Measurements from ENCODE around the gene CHMP4A. TPM values are rescaled to one million over a fixed set of nuclear protein-coding genes. Genes with fewer than 3 reads are reported as not detected.

The CHMP4A gene
- total and polyA plus RNA-seq, 2 of the 13 experiments (the other 11 are each of a cell fraction or from before 2014, with no cell fraction given): 83.6 to 113 TPM

DNA sequence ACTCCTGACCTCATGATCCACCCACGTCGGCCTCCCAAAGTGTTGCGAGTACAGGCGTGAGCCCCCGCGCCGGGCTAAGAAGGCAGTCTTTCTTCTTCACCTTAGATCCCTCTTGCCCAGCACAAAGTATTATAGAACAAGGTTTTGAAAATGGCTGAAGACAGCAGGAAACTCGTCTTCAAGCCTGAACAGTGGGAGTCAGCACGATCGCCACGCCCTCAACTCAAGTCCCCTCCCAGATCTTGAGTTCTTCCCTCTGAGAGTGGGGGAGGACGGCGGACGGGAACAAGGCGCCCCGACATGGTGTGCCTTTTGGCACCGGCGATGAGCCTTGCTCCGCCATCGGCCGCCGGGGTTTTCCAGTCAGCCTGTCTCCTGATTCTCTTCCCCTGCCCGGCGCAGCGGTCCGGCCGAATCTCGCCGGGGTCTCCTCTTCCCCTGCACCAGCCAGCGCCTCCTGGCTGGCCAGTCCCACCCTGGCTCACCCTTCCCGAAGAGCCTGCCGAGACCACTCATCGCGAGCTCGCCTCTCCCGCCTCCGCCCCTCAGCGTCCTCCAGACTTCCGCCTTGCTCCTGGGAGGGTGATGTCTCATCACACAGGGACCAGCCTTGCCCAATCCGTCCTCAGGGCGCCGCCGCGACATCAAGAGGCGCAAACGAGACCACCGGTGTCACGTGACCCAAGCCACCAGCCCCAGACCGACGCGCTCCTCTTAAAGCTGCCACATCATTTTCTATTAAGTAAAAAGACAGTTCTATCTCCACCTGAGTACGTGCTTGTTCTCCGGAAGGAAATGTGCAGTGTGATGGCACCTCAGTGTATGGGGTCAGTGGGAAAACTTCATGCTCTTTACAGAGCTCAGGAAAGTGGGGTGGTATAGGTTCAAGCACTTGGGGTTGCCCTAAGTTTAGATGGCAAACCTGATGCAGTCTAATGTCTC is at the start of gene CHMP4A (continued):
- peak; percentile 92 for TF ChIP-seq ZZZ3 (CRISPR knock-in tag; IDR thresholded peaks at IDR 0.05; ENCODE audit: borderline replicate concordance)
- no peak for TF ChIP-seq IKZF4 (CRISPR knock-in tag; IDR thresholded peaks at IDR 0.05; ENCODE audit: borderline replicate concordance, low read depth, not compliant biosample characterization)
- peak; percentile 86 for TF ChIP-seq PITX1 (CRISPR knock-in tag; IDR thresholded peaks at IDR 0.05)
- TF ChIP-seq MEIS1 (CRISPR knock-in tag; IDR thresholded peaks at IDR 0.05; ENCODE audit: borderline replicate concordance): peak; percentile 97
- TF ChIP-seq KDM2A (CRISPR knock-in tag; IDR thresholded peaks at IDR 0.05; ENCODE audit: borderline replicate concordance, low read depth): peak; percentile 100
- TF ChIP-seq SMAD3 (CRISPR knock-in tag; IDR thresholded peaks at IDR 0.05): peak; percentile 98; the same call in 1 of the 2 replicates
- TF ChIP-seq HNF4G (IDR thresholded peaks at IDR 0.05; ENCODE audit: borderline replicate concordance, low read depth, low read length): peak; percentile 46; the same call in 1 of the 2 replicates
- TF ChIP-seq HNF4G (CRISPR knock-in tag; IDR thresholded peaks at IDR 0.05; ENCODE audit: borderline replicate concordance, low read depth): peak; percentile 76; the same call in 1 of the 2 replicates
- peak; percentile 82 for TF ChIP-seq ZNF143 (CRISPR knock-in tag; IDR thresholded peaks at IDR 0.05)
- TF ChIP-seq, protein P1, sequence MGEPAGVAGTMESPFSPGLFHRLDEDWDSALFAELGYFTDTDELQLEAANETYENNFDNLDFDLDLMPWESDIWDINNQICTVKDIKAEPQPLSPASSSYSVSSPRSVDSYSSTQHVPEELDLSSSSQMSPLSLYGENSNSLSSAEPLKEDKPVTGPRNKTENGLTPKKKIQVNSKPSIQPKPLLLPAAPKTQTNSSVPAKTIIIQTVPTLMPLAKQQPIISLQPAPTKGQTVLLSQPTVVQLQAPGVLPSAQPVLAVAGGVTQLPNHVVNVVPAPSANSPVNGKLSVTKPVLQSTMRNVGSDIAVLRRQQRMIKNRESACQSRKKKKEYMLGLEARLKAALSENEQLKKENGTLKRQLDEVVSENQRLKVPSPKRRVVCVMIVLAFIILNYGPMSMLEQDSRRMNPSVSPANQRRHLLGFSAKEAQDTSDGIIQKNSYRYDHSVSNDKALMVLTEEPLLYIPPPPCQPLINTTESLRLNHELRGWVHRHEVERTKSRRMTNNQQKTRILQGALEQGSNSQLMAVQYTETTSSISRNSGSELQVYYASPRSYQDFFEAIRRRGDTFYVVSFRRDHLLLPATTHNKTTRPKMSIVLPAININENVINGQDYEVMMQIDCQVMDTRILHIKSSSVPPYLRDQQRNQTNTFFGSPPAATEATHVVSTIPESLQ (CRISPR knock-in tag; conservative IDR thresholded peaks at IDR 0.05): peak; percentile 50; the same call in 1 of the 2 replicates
- TF ChIP-seq SUZ12 (IDR thresholded peaks at IDR 0.05; ENCODE audit: low read depth, low read length): peak; percentile 8; the same call in 1 of the 2 replicates
- peak; percentile 85 for TF ChIP-seq SRY (CRISPR knock-in tag; IDR thresholded peaks at IDR 0.05)
- peak; percentile 94 for TF ChIP-seq ZNF317 (CRISPR knock-in tag; IDR thresholded peaks at IDR 0.05)
- TF ChIP-seq HES4 (CRISPR knock-in tag; IDR thresholded peaks at IDR 0.05; ENCODE audit: borderline replicate concordance): no peak; the same call in 1 of the 2 replicates
- TF ChIP-seq, protein P2, sequence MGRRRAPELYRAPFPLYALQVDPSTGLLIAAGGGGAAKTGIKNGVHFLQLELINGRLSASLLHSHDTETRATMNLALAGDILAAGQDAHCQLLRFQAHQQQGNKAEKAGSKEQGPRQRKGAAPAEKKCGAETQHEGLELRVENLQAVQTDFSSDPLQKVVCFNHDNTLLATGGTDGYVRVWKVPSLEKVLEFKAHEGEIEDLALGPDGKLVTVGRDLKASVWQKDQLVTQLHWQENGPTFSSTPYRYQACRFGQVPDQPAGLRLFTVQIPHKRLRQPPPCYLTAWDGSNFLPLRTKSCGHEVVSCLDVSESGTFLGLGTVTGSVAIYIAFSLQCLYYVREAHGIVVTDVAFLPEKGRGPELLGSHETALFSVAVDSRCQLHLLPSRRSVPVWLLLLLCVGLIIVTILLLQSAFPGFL (CRISPR knock-in tag; IDR thresholded peaks at IDR 0.05): peak; percentile 47; the same call in 1 of the 2 replicates
- peak; percentile 99 for TF ChIP-seq ELF3 (CRISPR knock-in tag; IDR thresholded peaks at IDR 0.05)
- peak; percentile 38; the same call in 1 of the 2 replicates for TF ChIP-seq ZNF7 (CRISPR knock-in tag; IDR thresholded peaks at IDR 0.05)
- peak; percentile 99 for TF ChIP-seq NFYB (CRISPR knock-in tag; IDR thresholded peaks at IDR 0.05)
- TF ChIP-seq ZNF792 (CRISPR knock-in tag; IDR thresholded peaks at IDR 0.05): peak; percentile 94
- TF ChIP-seq, protein P3, sequence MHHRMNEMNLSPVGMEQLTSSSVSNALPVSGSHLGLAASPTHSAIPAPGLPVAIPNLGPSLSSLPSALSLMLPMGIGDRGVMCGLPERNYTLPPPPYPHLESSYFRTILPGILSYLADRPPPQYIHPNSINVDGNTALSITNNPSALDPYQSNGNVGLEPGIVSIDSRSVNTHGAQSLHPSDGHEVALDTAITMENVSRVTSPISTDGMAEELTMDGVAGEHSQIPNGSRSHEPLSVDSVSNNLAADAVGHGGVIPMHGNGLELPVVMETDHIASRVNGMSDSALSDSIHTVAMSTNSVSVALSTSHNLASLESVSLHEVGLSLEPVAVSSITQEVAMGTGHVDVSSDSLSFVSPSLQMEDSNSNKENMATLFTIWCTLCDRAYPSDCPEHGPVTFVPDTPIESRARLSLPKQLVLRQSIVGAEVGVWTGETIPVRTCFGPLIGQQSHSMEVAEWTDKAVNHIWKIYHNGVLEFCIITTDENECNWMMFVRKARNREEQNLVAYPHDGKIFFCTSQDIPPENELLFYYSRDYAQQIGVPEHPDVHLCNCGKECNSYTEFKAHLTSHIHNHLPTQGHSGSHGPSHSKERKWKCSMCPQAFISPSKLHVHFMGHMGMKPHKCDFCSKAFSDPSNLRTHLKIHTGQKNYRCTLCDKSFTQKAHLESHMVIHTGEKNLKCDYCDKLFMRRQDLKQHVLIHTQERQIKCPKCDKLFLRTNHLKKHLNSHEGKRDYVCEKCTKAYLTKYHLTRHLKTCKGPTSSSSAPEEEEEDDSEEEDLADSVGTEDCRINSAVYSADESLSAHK (CRISPR knock-in tag; IDR thresholded peaks at IDR 0.05; ENCODE audit: borderline replicate concordance): no peak; the same call in 1 of the 2 replicates
- peak; percentile 98 for TF ChIP-seq BHLHE40 (IDR thresholded peaks at IDR 0.05; ENCODE audit: low read length)

Data from HepG2 (cell line).